GM12878 (cell line): ENCODE measurements around the gene NCAM1. TPM values are rescaled to one million over a fixed set of nuclear protein-coding genes. Genes with fewer than 3 reads are reported as not detected.

Experiments used
- ATAC-seq: fragments of 200-7000 bp; cut with Tn5 transposase; 3 replicates; pipeline ENCODE4 v1.9.1; 2020; ENCODE audit warnings: mild to moderate bottlenecking, moderate library complexity
- BruUV-seq: library from RNA; stranded (reverse); fragments of 400-500 nt; replicated peaks from 2 replicates; lab custom pipeline; 2021; lab: Mats Ljungman, UMichigan
- CTCF ChIA-PET: fragments of 300-600 bp; sonication (Branson Sonifier 250); formaldehyde crosslinking; extraction: SDS; loops from one replicate; lab custom pipeline; 2021; ENCODE audit warnings: inconsistent platforms; lab: Yijun Ruan, JAX
- POLR2A ChIA-PET: fragments of 350-600 bp; formaldehyde crosslinking; extraction: SDS; loops from one replicate; lab custom pipeline; 2021; ENCODE audit warnings: inconsistent platforms; lab: Charles Lee
- RAD21 ChIA-PET: fragments of 300-600 bp; sonication (Branson Sonifier 250); formaldehyde crosslinking; loops from one replicate; lab custom pipeline; 2023; ENCODE audit warnings: antibody characterized with exemption; ENCODE audit not compliant: unreplicated experiment; lab: Charles Lee
- SMC1A ChIA-PET: fragments of 300-600 bp; sonication (Branson Sonifier 250); formaldehyde crosslinking; loops from one replicate; lab custom pipeline; 2023; ENCODE audit not compliant: unreplicated experiment, uncharacterized antibody; lab: Charles Lee
- DNase-seq: peaks from one replicate; pipeline ENCODE4 v3.0.0-alpha.2; 2011; ENCODE audit warnings: low read depth, low spot score
- FAIRE-seq: peaks from 3 replicates; lab custom pipeline; 2011; peaks lifted over from hg19 to GRCh38; lab: Jason Lieb, UNC
- H2AFZ ChIP-seq: 2 replicates; pipeline ENCODE4 v1.6.0; 2011; ENCODE audit warnings: low read depth, low read length, control low read depth; ENCODE audit not compliant: control insufficient read depth
- H3K27ac ChIP-seq: 2 replicates; pipeline ENCODE4 v1.5.1; 2011; ENCODE audit warnings: control low read depth; ENCODE audit not compliant: control insufficient read depth, insufficient read depth
- H3K27me3 ChIP-seq, 2 experiments: replicated peaks in 1 of 2; 2 replicates each; pipeline versions ENCODE4 v1.6.0 to v1.6.1; 2011; ENCODE audit warnings: low read length in 1 of 2; ENCODE audit not compliant: control insufficient read depth in 2 of 2, insufficient read depth in 2 of 2
- H3K36me3 ChIP-seq, 2 experiments: 2 replicates each; pipeline ENCODE4 v1.5.1; 2011; ENCODE audit warnings: low read length in 1 of 2; ENCODE audit not compliant: control insufficient read depth in 2 of 2, insufficient read depth in 2 of 2
- H3K4me1 ChIP-seq: 2 replicates; pipeline ENCODE4 v1.6.1; 2011; ENCODE audit warnings: mild to moderate bottlenecking, low read length, moderate library complexity, mixed read lengths; ENCODE audit not compliant: control insufficient read depth, insufficient read depth
- H3K4me2 ChIP-seq: 2 replicates; pipeline ENCODE4 v1.6.0; 2011; ENCODE audit warnings: control low read depth; ENCODE audit not compliant: control insufficient read depth, insufficient read depth
- H3K4me3 ChIP-seq: fragments of 200-600 bp; sonication (generic); 2 replicates; pipeline ENCODE4 v1.5.1; 2016
- H3K79me2 ChIP-seq: 2 replicates; pipeline ENCODE4 v1.6.0; 2011; ENCODE audit warnings: low read length; ENCODE audit not compliant: control insufficient read depth, insufficient read depth
- H3K9ac ChIP-seq: 2 replicates; pipeline ENCODE4 v1.8.0; 2011; ENCODE audit warnings: low read length, control low read depth, mixed read lengths; ENCODE audit not compliant: control insufficient read depth, insufficient read depth
- H3K9me3 ChIP-seq: replicated peaks from 3 replicates; pipeline ENCODE4 v1.5.1; 2011; ENCODE audit warnings: mild to moderate bottlenecking, low read length; ENCODE audit not compliant: control insufficient read depth, insufficient read depth
- H4K20me1 ChIP-seq: 2 replicates; pipeline ENCODE4 v1.6.0; 2011; ENCODE audit not compliant: control insufficient read depth, insufficient read depth
- CHD4 ChIP-seq: fragments of 200-600 bp; sonication (generic); IDR thresholded peaks from 2 replicates; pipeline ENCODE4 v1.6.1; 2016; ENCODE audit warnings: mild to moderate bottlenecking
- HCFC1 ChIP-seq: fragments of 150-350 bp; IDR thresholded peaks from 2 replicates; pipeline ENCODE4 v1.6.1; 2014; ENCODE audit warnings: low read length
- IRF3 ChIP-seq: fragments of 450-650 bp; IDR thresholded peaks from 2 replicates; pipeline ENCODE4 v1.6.1; 2014; ENCODE audit warnings: mild to moderate bottlenecking
- SIN3A ChIP-seq: IDR thresholded peaks from 2 replicates; pipeline ENCODE4 v1.6.1; 2012; ENCODE audit warnings: low read depth, low read length, improper control_type of control experiment
- WGBS: methylation state at CpG from one replicate; pipeline ENCODE4 v1.1.6; 2016; ENCODE audit warnings: low lambda C conversion rate; ENCODE audit not compliant: insufficient replicate concordance, insufficient coverage; ENCODE audit errors: missing lambda C conversion rate; 5-methylcytosine and 5-hydroxymethylcytosine counted together
- in situ Hi-C: fragments of 300-500 bp; cut with MboI; formaldehyde crosslinking; loops from 9 replicates; pipeline ENCODE4 v1.14.3; 2018; ENCODE audit warnings: mixed read lengths
- intact Hi-C: fragments of 100-400 bp; cut with micrococcal nuclease; formaldehyde crosslinking; loops from one replicate; pipeline ENCODE4 v1.14.2; 2022; ENCODE audit not compliant: unreplicated experiment
- polyA plus RNA-seq, 11 experiments: library from polyadenylated mRNA; depleted of rRNA in 4 of 11; unstranded in 6 of 11; stranded (reverse) in 5 of 11; fragments of >200 nt; fragmentation: Nextera tagmentation in 4 of 11; fragmentation: Illumina TruSeq in 1 of 11; extraction: Ambion mirVana in 4 of 11; extraction: Trizol in 1 of 11; gene quantifications; 1 replicate in 1 of 11; 2 replicates in 10 of 11; pipeline versions ENCODE4 v1.2.1 to v1.2.3, GENCODE V29; 2011 to 2016; ENCODE audit warnings: inconsistent platforms in 2 of 11, missing spikeins in 2 of 11, low read depth in 1 of 11
- total RNA-seq, 4 experiments: library from RNA; depleted of rRNA in 3 of 4; stranded (reverse); fragments of >200 nt in 3 of 4; fragmentation: Illumina TruSeq in 1 of 4; extraction: Trizol in 1 of 4; gene quantifications; 2 replicates each; pipeline versions ENCODE4 v1.2.1 to v1.2.3, GENCODE V29; 2013 to 2021

NCAM1 gene
- total and polyA plus RNA-seq, 10 of the 15 experiments (the other 5 are each of a cell fraction or from before 2014, with no cell fraction given) = 0.10 to 0.23 (median 0.11) TPM; not detected in 7

- peak overlapping the region; percentile 75 for H3K4me2 ChIP-seq
- CTCF ChIA-PET = interaction anchor here (0.6 to 1.6 kb wide), 6 partner anchors 10 to 417 kb away, joined by 3 to 5 read pairs (median 3); no protein-coding TSS in a partner anchor
- DNase-seq (no peak), FAIRE-seq (no peak), ATAC-seq (no peak)
- POLR2A ChIA-PET = interaction anchor here (0.7 kb wide), 1 partner anchor 21 kb away, joined by 3 read pairs; no protein-coding TSS in a partner anchor
- 0 out of 2 replicates have a peak, but pooled peaks have one; percentile 6 for TF ChIP-seq IRF3
- TF ChIP-seq HCFC1 = 0 out of 2 replicates have a peak, but pooled peaks have one; percentile 9
- TF ChIP-seq CHD4 = no peak
- TF ChIP-seq SIN3A = 0 out of 2 replicates have a peak, but pooled peaks have one; percentile 2
- H3K4me1 ChIP-seq = peaks cover 10% of the 10 kb centered on the region
- no peaks in the 10 kb centered on the region for H3K36me3 ChIP-seq
- H3K27me3 ChIP-seq = no peaks in the 10 kb centered on the region
- H3K27ac ChIP-seq = peak overlapping the region; percentile 27; the same call in 1 of the 2 replicates
- in situ Hi-C loops (loop anchor here (5.0 to 10.0 kb wide), 2 partner anchors 218 to 461 kb away; partner anchors contain the start of genes CLDN25 and ZW10), intact Hi-C loops (no loop called here)
- SMC1A ChIA-PET = interaction anchor here (0.9 to 1.5 kb wide), 4 partner anchors 10 to 218 kb away, joined by 3 to 4 read pairs (median 4); no protein-coding TSS in a partner anchor
- no peaks in the 10 kb centered on the region for H4K20me1 ChIP-seq
- RAD21 ChIA-PET = interaction anchor here (0.9 to 1.4 kb wide), 2 partner anchors 7 to 50 kb away, joined by 3 read pairs; no protein-coding TSS in a partner anchor
- peak overlapping the region; percentile 92 for H2AFZ ChIP-seq
- H3K4me3 ChIP-seq = peak overlapping the region; percentile 83
- H3K9me3 ChIP-seq = no peaks in the 10 kb centered on the region
- BruUV-seq = no TSS peak
- peaks cover 2% of the 10 kb centered on the region for H3K79me2 ChIP-seq
- 3% methylated on average over 9 of the region's 9 CpGs for WGBS
- peak overlapping the region; percentile 57 for H3K9ac ChIP-seq
Observed at GRCh38 chr11:113314065-113314388, 352.8 kb downstream of the NCAM1 start.
